Left renal cortex interstitium (tissue), 4 donors: ENCODE measurements around the gene SLC39A11. TPM values are rescaled to one million over a fixed set of nuclear protein-coding genes. Genes with fewer than 3 reads are reported as not detected.
"Not testable (repeated sequence)": the region's sequence is repeated elsewhere in the genome, so short reads cannot be mapped to it uniquely, and the experiment has no call there.

Source experiments
- DNase-seq, 4 donors: peaks; one replicate each; pipeline ENCODE4 v3.0.0-alpha.2; 2013; ENCODE audit warnings: low read depth in 4 of 4, low spot score in 2 of 4, missing footprints in 1 of 4
- polyA plus RNA-seq, 4 donors: library from polyadenylated mRNA; unstranded; fragments of 120-200 nt; gene quantifications; one replicate each; pipeline ENCODE4 v1.2.1, GENCODE V29; 2013; ENCODE audit not compliant: insufficient read length in 4 of 4

Gene SLC39A11
- polyA plus RNA-seq, 4 donors: 23.6 to 28.4 (median 26.0) TPM

GRCh38 chr17:73083432-73083831 is 9.1 kb downstream of the SLC39A11 start:
- DNase-seq: no peak

GRCh38 chr17:73074566-73074965 is 17.9 kb downstream of the SLC39A11 start:
- DNase-seq: no peak

GRCh38 chr17:73072219-73072962 is 20.1 kb downstream of the SLC39A11 start:
- DNase-seq: no peak

GRCh38 chr17:73071066-73071999 is 21.2 kb downstream of the SLC39A11 start:
- DNase-seq: no peak

- no peak for DNase-seq
Measured at GRCh38 chr17:73069841-73070240, 22.6 kb downstream of the SLC39A11 start.

GRCh38 chr17:73069164-73069770 is 23.2 kb downstream of the SLC39A11 start:
- DNase-seq: no peak

GRCh38 chr17:73068322-73069153 is 23.9 kb downstream of the SLC39A11 start:
- peak in 2 of 4 donors; percentile 23 to 53 for DNase-seq

GRCh38 chr17:73067699-73068098 is 24.8 kb downstream of the SLC39A11 start:
- DNase-seq: not testable (repeated sequence)

- DNase-seq: no peak
Measured at GRCh38 chr17:73067075-73067474, 25.4 kb downstream of the SLC39A11 start.

GRCh38 chr17:73066148-73066884 is 26.2 kb downstream of the SLC39A11 start:
- no peak for DNase-seq

GRCh38 chr17:73065376-73065775 is 27.1 kb downstream of the SLC39A11 start:
- DNase-seq: no peak

GRCh38 chr17:73064084-73064938 is 28.2 kb downstream of the SLC39A11 start:
- DNase-seq: no peak

- no peak for DNase-seq
Measured at GRCh38 chr17:73062726-73063125, 29.8 kb downstream of the SLC39A11 start.

GRCh38 chr17:73061161-73061560 is 31.3 kb downstream of the SLC39A11 start:
- DNase-seq: no peak

GRCh38 chr17:73060721-73061120 is 31.8 kb downstream of the SLC39A11 start:
- DNase-seq: no peak

- not testable (repeated sequence) for DNase-seq
Measured at GRCh38 chr17:73059713-73060112, 32.8 kb downstream of the SLC39A11 start.

GRCh38 chr17:73058022-73058421 is 34.5 kb downstream of the SLC39A11 start:
- DNase-seq: no peak

GRCh38 chr17:73057196-73057595 is 35.3 kb downstream of the SLC39A11 start:
- no peak for DNase-seq

- no peak for DNase-seq
Measured at GRCh38 chr17:73052923-73053322, 39.6 kb downstream of the SLC39A11 start.
